ENCODE measurements around the gene EYA2. TPM values are rescaled to one million over a fixed set of nuclear protein-coding genes. Genes with fewer than 3 reads are reported as not detected.
"Not testable (repeated sequence)": the region's sequence is repeated elsewhere in the genome, so short reads cannot be mapped to it uniquely, and the experiment has no call there.

The EYA2 gene
- total and polyA plus RNA-seq, 2 of the 4 experiments (the other 2 are of a cell fraction), result 2.3 to 5.4 TPM

DNA sequence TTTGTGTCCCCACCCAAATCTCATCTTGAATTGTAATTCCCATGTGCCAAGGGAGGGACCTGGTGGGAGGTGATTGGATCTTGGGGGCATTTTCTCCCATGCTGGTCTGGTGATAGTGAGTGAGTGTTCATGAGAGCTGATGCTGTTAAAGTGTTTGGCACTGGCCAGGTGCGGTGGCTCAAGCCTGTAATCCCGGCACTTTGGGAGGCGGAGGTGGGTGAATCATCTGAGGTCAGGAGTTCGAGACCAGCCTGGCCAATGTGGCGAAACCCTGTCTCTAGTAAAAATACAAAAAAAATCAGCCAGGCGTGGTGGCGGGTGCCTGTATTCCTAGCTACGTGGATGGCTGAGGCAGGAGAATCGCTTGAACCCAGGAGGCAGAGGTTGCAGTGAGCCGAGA lies 37.8 kb downstream of the EYA2 start:
- H3K9ac ChIP-seq (ENCODE audit: low read depth, low read length); H3K36me3 ChIP-seq (ENCODE audit: control insufficient read depth, insufficient read depth, low read length); H3K14ac ChIP-seq (replicated peaks; ENCODE audit: low read depth, low read length); H2AFZ ChIP-seq (replicated peaks; ENCODE audit: low read length, poor library complexity); H4K8ac ChIP-seq (ENCODE audit: low read depth in 2 of 2, low read length in 2 of 2); H2BK20ac ChIP-seq (ENCODE audit: low read depth, low read length); H2AK9ac ChIP-seq (replicated peaks; ENCODE audit: low read depth, low read length, poor library complexity); H3K27ac ChIP-seq (ENCODE audit: insufficient read depth, low read length); H3K27me3 ChIP-seq (ENCODE audit: control insufficient read depth, insufficient read depth, low read length); H2BK120ac ChIP-seq (ENCODE audit: low read depth, low read length); H4K20me1 ChIP-seq (ENCODE audit: insufficient read depth, low read length); CTCF ChIA-PET; H3K23ac ChIP-seq (ENCODE audit: low read depth, low read length); POLR2A ChIA-PET (ENCODE audit: unreplicated experiment); H3K56ac ChIP-seq (ENCODE audit: extremely low read depth, insufficient read depth, low read length); dilution Hi-C loops (cut with HindIII; ENCODE audit: low sequenced_read_pairs, unreplicated experiment); intact Hi-C loops (cut with micrococcal nuclease); H3K9me1 ChIP-seq (ENCODE audit: insufficient read depth, low read length); in situ Hi-C loops (cut with MboI; ENCODE audit: low sequenced_read_pairs); H3K4me3 ChIP-seq (ENCODE audit: insufficient read depth, low read depth, low read length); H3K9me3 ChIP-seq (ENCODE audit: control insufficient read depth, insufficient read depth, low read length); H3K4me2 ChIP-seq (ENCODE audit: low read depth, low read length); ATAC-seq (ENCODE audit: low read depth); H2BK5ac ChIP-seq (ENCODE audit: low read depth, low read length, poor library complexity, severe bottlenecking); H3K79me1 ChIP-seq (ENCODE audit: low read depth in 1 of 2, low read length in 2 of 2); H2BK15ac ChIP-seq (ENCODE audit: low read depth, low read length); H3K4me1 ChIP-seq (ENCODE audit: control insufficient read depth, insufficient read depth, low read length); H3K18ac ChIP-seq (ENCODE audit: low read depth, low read length); H3K4ac ChIP-seq (ENCODE audit: low read depth, low read length); BruUV-seq (replicated peaks); H4K5ac ChIP-seq (ENCODE audit: low read depth, low read length); H4K91ac ChIP-seq (ENCODE audit: insufficient read depth, low read depth, low read length); H2AK5ac ChIP-seq (ENCODE audit: low read depth, low read length): not testable (repeated sequence)
- peak; percentile 30 for DNase-seq
- 90% methylated on average over 7 of the region's 10 CpGs; no CpG with 5 or more reads in 1 of the 2 experiments for WGBS, 2 experiments (ENCODE audit: extremely low coverage in 2 of 2, insufficient read length in 1 of 2)

Measured in IMR-90 (cell line).